ENCODE data around the gene TXNRD3.

DNA sequence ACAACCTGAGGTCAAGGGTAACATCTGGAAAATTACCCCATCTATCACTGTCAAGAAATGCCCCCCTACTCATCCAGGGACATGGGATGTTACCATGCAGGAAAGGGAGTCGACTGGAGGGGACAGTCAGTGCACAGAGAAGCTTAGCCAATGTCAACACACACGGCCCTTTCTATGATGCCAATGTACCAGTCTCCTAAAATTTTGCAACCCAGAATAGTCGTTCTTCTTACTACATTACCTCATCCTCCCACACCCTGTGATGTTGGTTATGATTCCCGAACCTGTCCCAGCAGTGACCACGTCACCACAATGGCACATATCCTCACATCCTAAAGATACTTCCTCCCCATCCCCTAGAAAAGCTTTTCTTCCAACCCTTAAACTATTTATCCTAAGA lies 20.1 kb downstream of the TXNRD3 start:
- TF ChIP-seq POLR2A (IDR thresholded peaks at IDR 0.05) (no peak), EP300 (IDR thresholded peaks at IDR 0.05) (no peak)
- TF ChIP-seq, protein P1, sequence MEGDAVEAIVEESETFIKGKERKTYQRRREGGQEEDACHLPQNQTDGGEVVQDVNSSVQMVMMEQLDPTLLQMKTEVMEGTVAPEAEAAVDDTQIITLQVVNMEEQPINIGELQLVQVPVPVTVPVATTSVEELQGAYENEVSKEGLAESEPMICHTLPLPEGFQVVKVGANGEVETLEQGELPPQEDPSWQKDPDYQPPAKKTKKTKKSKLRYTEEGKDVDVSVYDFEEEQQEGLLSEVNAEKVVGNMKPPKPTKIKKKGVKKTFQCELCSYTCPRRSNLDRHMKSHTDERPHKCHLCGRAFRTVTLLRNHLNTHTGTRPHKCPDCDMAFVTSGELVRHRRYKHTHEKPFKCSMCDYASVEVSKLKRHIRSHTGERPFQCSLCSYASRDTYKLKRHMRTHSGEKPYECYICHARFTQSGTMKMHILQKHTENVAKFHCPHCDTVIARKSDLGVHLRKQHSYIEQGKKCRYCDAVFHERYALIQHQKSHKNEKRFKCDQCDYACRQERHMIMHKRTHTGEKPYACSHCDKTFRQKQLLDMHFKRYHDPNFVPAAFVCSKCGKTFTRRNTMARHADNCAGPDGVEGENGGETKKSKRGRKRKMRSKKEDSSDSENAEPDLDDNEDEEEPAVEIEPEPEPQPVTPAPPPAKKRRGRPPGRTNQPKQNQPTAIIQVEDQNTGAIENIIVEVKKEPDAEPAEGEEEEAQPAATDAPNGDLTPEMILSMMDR (IDR thresholded peaks at IDR 0.05), result no peak

All from upper lobe of left lung (tissue), 4 donors.